GM21526 (cell line): ENCODE measurements around the gene HSPH1.

Source experiments
- ATAC-seq: cut with Tn5 transposase; IDR thresholded peaks from one replicate; pipeline ENCODE4 v1.9.1; 2021; ENCODE audit warnings: moderate library complexity; ENCODE audit not compliant: unreplicated experiment, low FRiP score

HSPH1 gene

DNA sequence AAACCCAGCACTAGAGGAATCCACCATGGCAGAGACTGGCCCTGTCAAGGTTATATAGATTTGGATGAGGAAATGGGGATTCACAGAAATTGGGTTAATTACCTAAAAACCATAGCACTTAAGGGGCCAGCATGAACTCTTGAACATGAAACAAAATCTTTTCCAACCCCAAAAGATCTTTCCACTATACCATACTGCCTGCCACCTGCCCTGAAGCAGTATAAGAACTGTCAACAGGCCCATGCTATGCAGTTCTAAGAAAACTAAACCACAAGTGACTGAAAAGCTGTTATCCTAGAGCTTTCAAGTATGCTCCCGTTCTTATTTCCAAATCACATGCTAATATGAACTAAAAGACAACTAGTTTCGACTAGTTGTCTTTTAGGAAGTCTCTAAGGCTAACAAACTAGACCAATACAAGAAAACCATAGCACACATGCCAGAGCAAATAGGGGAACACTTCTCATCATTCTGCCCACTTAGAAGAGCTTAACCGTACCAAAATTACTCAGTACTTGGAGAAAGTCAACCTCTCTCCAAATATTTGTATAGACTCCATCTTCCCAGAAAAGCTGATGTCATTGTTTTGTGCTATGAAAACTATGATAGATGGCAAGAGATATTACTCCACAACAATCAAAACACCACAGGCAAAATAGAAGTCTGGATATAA is 27.5 kb downstream of the HSPH1 start:
- ATAC-seq = no peak

GRCh38 chr13:31133621-31134020 is 28.1 kb downstream of the HSPH1 start:
- no peak for ATAC-seq

DNA sequence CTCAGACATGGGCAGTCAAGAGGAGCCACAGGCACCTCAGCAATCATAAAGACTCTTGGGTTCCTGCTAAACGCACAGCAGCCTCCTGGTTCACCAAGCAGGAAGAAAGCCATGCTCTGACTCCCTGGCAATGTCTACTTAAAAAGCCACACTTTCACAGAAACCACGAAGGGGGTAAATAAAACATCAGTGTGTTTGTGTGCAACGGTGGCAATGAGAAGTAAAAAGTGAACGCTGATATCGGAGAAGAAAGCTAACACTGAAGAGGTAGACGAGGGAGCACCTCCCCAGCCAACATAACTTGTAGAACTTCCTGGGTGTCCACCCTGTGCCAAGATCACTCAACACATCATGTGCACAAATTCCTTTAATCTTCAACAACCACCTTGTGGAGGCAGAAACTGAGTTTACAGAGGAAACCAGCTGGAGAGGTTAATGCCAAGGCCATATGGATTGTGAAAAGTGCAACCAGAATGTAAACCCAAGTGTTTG is 30.2 kb downstream of the HSPH1 start:
- no peak for ATAC-seq

- no peak for ATAC-seq
Measured at GRCh38 chr13:31129419-31129818, 32.3 kb downstream of the HSPH1 start.

DNA sequence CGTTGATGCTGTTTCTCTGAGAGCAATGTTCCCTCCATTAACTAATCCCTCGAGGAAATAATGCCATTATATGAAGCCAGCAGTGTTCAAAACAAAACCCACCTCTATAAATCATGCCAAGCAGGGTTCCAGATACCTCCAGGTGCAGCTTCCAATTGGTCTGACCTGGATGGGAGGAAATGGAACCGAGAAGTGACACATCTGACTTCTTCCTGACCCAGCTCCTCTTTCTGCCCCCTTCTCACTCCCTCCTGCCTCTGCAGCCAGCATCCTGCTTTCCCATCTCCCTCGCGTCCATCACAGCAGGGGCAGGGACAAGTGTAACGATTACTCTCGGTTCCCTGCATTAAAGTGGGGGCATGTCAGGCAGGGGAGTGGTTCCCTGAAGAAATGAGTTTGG is 37.5 kb downstream of the HSPH1 start:
- ATAC-seq = no peak

DNA sequence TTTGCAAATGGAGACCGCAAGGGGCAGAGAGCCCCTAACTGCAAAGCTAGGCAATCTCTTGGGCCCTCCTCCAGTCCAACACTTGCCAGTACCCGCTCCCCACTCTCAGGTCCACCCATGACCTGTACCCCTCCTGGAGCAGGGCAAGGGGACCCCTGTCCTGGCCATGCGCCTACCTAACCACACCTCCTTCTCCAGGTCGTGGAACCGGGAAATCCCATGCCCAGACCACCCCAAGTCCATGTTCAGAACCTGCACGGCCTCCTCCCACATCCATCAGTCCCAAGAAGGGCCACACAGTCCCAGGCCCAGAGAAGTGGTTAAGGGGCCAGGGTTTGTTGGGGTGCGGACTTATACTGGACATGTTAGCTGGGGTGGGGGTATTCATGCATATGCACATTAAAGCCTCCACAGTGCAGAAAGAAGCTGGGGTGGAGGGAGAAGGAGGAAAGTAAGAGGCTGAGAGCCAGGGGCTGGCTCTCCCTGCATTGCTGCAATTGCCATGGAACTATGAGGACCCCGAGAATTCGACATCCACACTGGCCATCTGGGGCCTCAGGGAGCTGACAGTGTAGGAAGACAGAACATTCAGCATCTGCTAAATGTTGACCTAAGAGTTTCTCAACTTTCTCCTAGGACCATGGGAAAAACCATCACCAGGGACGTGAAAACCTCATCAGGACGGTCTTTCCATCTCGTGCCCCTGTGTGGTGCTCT is 39.0 kb downstream of the HSPH1 start:
- no peak for ATAC-seq

GRCh38 chr13:31122143-31122542 is 39.6 kb downstream of the HSPH1 start:
- no peak for ATAC-seq

- ATAC-seq = no peak
Measured at GRCh38 chr13:31121379-31122140, 40.1 kb downstream of the HSPH1 start.

- no peak for ATAC-seq
Measured at GRCh38 chr13:31119966-31120700, 41.6 kb downstream of the HSPH1 start.

DNA sequence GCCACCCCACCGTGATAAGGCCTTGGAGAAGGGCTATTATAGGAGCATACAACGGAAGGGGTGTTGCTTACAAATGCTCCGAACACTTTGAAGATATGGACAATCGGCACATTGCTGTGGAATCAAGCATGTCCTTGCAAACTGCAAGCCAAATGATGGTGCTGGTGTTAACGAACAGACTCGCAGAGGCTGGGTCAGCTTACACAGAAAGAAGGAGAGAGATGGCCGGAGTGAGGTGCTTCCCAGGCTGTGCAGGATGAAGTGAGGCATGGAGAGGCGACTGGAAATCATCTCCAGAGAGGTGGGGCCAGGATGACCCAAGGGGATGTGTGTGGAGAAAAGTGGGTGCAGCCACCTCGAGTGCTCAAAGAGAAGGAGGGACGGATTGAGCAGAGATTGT is 42.2 kb downstream of the HSPH1 start:
- ATAC-seq = no peak

- ATAC-seq = no peak
Measured at GRCh38 chr13:31116224-31116623, 45.5 kb downstream of the HSPH1 start.

DNA sequence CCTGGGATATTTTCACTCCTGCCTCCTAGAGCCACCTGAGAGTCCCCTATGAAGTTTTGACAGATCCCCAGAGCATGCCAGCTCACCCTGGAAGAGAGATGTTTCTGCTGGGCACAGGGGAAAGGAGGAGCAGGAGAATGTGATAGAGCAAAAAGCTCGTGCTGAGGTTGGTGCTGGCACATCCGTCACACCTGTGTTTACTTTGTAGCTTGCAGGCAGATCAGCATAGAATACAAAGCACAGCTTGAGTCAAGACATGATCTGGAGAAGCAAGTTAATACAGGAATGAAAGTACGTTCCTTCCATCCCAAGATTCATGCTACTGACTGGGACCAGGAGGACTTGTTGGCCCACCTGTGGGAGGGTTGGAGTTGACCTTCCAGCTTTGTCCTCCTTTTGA is 46.1 kb downstream of the HSPH1 start:
- no peak for ATAC-seq

DNA sequence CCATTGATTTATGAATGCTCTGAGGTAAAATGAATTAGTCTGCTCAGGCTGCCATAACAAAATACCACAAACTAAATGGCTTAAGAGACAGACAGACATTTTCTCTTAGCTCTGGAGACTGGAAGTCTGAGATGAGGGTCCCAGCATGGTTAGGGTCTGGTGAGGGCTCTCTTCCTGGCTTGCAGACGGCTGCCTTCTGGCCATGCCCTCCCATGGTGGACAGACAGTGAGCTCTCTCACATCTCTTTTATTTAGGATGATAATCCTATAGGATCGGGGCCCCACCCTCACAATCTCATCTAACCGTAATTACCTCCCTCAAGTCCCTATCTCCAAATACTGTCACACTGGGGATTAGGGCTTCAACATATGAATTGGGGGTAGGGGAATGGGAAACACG is 47.1 kb downstream of the HSPH1 start:
- no peak for ATAC-seq

DNA sequence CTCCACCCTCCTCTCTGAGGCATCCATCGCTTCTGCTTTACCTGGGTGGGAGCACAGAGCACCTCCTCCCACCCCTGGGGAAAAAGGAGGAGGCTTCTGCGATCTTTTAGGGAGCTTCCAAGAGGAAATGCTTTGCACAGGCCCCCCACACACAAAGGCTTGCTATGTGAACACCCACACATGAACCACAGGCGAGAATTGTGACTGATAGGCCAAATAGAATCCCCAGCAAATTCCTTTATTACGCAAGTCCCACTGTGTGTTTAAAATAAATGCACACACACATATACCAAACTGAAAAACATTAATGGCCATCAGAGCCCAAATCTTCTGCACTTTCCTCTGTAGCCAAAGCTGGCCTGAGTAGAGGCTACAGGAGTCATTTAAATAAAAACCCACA is 50.6 kb downstream of the HSPH1 start:
- no peak for ATAC-seq

DNA sequence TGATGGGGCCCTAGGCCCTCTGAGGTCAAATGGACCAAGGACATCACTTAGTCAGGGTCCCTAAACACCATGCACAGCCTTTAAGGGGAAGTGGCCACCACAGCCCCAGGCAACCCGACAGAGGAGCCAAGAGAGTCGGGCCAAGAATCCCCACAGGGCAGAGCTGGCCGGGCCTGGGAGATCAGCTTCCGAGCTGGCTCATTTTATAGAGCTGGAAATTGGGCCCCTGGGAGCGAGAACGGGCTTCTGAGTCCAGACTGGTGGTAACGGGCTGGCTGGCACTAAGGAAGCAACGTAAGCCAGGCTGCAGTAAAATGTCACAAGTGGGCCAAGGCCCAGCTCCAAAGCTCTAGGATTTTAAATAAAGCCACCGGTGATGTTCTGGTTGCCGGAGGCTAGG is 51.1 kb downstream of the HSPH1 start:
- no peak for ATAC-seq

DNA sequence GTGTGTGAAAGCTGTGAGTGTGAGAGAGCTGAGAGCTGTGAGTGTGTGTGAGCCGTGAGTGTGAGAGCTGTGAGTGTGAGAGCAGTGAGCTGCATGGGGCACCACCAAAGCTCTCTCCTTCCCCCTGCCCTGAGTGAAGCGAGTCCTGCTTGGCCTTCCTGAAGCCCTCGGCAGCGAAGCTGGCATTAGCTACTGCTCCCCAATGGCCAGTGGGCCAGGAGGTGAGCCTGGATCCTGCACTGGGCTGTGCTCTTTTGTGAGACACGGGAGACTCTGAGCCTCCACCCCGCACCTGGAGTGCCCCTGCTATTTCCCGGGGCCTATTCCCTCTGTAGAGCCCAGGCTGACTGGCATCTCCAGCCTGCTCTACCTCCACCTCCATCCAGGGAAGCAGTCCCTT is 51.5 kb downstream of the HSPH1 start:
- no peak for ATAC-seq

- ATAC-seq = no peak
Measured at GRCh38 chr13:31107109-31107508, 54.6 kb downstream of the HSPH1 start.

DNA sequence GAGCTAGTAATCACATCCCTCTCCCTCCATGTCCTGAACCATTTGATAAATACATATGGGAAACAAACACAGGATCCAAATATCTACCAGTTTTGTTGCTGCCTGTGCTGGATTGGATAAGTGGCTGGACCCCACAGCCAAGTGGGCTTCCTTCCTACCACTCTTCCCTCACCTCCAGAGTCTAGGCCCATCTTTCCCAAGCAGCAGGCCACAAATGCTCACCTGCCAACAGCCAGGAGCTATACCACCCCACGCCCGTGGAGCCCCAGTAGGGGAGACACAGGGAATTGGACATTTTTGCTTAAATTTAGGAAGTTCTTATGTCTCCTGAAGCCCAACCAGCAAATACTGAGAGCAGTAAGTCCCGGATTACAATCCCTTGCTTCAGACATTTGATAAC is 55.8 kb downstream of the HSPH1 start:
- ATAC-seq = no peak

DNA sequence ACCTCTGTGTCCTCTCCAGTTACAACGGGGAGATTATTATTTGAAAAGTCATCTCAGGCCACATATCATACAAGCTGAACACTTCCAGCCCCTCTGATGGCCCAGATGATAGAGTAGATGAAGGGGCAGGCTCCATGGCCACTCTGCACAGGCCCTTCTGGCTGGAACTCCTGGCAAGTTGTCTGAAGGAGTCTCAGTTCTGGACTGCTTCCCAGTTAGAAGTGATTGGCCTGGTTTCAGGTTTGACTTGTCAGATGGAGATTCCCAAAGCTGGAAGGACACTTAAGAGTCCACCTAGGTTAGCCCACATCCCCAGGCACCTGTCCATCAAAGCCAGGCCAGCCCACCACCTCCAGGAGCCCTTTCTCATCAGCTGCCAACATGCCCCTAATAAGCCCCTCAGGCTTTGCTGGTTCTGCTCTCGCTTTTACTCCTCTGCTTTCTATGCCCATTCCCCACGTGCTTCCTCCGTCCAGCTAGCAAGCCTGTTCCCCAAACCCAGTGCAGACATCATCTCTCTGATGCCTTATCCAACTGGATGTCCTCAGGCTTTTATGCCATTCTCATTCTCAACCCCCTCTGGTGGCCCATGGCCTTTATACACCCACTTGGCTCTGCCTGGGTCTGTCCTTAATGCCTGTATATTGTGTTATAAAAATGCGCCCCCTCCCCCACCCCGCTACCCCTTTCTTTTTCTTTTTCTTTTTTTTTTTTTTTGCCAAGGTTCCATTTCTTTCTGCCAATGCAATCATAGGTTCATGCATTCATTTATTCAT is 56.5 kb downstream of the HSPH1 start:
- ATAC-seq = no peak

DNA sequence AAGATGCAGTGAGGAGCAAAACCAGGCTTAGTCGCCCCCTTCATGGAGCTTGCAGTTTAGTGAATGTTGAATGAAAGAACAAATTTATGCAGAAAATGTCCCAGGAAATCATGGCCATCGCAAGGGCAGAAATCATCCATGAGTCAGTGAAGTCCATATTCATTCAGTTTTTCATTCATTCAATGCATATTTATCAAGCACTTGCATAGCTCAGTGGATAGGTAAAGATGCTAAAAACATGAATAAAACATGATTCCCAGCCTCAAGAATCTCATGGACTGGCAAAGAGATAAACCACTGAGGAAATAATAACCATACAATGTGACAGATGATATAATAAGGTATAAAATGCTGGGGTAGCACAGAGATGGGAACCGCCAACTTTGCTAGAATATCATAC is 58.8 kb downstream of the HSPH1 start:
- no peak for ATAC-seq
